Measurements from ENCODE around the gene CACNA1A.

The CACNA1A gene

DNA sequence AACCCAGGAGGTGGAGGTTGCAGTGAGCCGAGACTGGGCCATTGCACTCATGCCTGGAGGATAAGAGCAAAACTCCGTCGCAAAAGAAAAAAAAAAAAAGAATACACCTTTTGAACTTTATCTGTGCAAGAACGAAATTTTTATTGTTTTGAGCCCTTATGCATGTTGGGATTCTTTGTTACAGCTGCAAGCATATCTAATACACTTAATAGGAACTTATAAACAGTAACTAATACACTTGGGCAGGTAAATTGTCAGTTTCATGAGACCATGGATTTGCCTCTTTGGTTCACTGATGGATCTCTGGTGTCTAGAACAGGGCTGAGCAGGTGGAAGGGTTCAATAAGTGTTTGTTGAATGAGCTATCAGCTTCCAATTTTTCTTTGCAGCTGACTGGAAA, 108.1 kb downstream of the CACNA1A start:
- H3K9me3 ChIP-seq (ENCODE audit: control insufficient read depth, insufficient read depth, low read depth, low read length), result no peaks in the 10 kb centered on the region
- no peaks in the 10 kb centered on the region for H3K36me3 ChIP-seq (ENCODE audit: control insufficient read depth in 2 of 2, insufficient read depth in 1 of 2, low read length in 2 of 2)
- ChIA-PET CTCF (interaction anchor here (0.7 to 0.8 kb wide), 2 partner anchors 120 to 432 kb away, joined by 3 read pairs; no protein-coding TSS in a partner anchor), POLR2A (interaction anchor here (0.5 kb wide), 1 partner anchor 130 kb away, joined by 3 read pairs; no protein-coding TSS in a partner anchor)
- no peak overlapping the region for H3K27ac ChIP-seq (ENCODE audit: extremely low read depth, low read depth, low read length)
- TF ChIP-seq ZNF157 (tag by site-specific recombination; IDR thresholded peaks at IDR 0.05) (no peak), SCRT2 (tag by site-specific recombination; IDR thresholded peaks at IDR 0.05) (no peak), ATF2 (tag by site-specific recombination; IDR thresholded peaks at IDR 0.05; ENCODE audit: low read depth) (no peak), ZNF664 (tag by site-specific recombination; IDR thresholded peaks at IDR 0.05) (no peak), ZNF555 (tag by site-specific recombination; conservative IDR thresholded peaks at IDR 0.05) (no peak), TCF7L2 (IDR thresholded peaks at IDR 0.05; ENCODE audit: borderline replicate concordance, low read depth, low read length) (no peak), ZEB2 (tag by site-specific recombination; IDR thresholded peaks at IDR 0.05) (no peak), ZNF654 (tag by site-specific recombination; IDR thresholded peaks at IDR 0.05; ENCODE audit: low read depth) (no peak), ZNF280D (tag by site-specific recombination; IDR thresholded peaks at IDR 0.05) (no peak), ZNF132 (tag by site-specific recombination; IDR thresholded peaks at IDR 0.05; ENCODE audit: borderline replicate concordance) (no peak), ZNF776 (tag by site-specific recombination; IDR thresholded peaks at IDR 0.05; ENCODE audit: borderline replicate concordance) (no peak), ZBTB49 (tag by site-specific recombination; IDR thresholded peaks at IDR 0.05; ENCODE audit: low read depth) (no peak), PBX3 (CRISPR knock-in tag; IDR thresholded peaks at IDR 0.05) (no peak), ZNF202 (tag by site-specific recombination; IDR thresholded peaks at IDR 0.05; ENCODE audit: borderline replicate concordance) (no peak)
- H3K4me1 ChIP-seq (ENCODE audit: control insufficient read depth, insufficient read depth, low read length), result no peaks in the 10 kb centered on the region; the same call in 1 of the 2 replicates
- H3K4me3 ChIP-seq (ENCODE audit: low read depth, low read length), result no peak overlapping the region

DNA sequence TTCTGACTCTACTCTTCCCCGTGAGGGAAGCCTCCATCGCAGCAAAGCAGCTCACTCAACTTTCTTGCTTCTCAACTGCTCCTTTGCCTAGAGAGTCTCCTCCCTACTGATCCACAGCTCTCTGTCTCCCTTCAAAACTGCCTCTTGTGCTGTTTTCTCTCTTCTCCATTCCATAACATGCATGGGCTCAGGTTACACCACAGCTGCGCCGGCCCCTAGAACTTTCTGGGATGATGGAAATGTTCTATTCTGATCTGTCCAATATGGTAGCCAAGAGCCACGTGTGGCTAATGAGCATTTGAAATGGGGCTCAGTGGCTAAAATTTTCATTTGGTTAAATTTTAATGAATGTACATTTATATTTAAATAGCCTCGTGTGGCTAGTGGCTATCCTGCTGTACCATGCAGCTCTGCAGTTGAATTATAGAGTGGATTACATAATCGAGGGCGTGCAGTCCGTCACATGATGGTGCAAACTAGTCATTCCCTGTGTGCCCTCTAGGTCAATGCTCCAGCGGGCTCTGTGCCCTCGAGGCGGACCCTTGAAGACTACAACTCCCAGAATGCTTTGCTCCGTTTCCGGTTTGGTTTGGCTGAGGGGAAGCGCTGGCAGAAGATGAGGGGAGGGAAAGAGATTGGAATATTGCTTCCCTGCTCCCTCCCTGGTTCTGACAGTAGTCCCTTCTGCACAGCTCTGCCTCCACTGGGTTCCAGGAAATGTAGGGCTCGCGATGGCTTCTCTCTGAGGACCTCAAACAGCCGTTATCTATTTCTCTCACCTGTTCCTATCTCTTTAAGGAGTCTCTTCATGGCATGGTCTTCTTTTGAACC, 109.8 kb downstream of the CACNA1A start:
- CTCF ChIA-PET, result no interaction called here
- Histone ChIP-seq H3K27ac (ENCODE audit: extremely low read depth, low read depth, low read length) (no peak overlapping the region), H3K4me1 (ENCODE audit: control insufficient read depth, insufficient read depth, low read length) (no peaks in the 10 kb centered on the region; the same call in 1 of the 2 replicates), H3K4me3 (ENCODE audit: low read depth, low read length) (no peak overlapping the region), H3K9me3 (ENCODE audit: control insufficient read depth, insufficient read depth, low read depth, low read length) (no peaks in the 10 kb centered on the region), H3K36me3 (ENCODE audit: control insufficient read depth in 2 of 2, insufficient read depth in 1 of 2, low read length in 2 of 2) (no peaks in the 10 kb centered on the region)
- POLR2A ChIA-PET, result no interaction called here
- TF ChIP-seq ZNF280C (tag by site-specific recombination; IDR thresholded peaks at IDR 0.05) (no peak), SP3 (tag by site-specific recombination; IDR thresholded peaks at IDR 0.05) (no peak), HOXA7 (CRISPR knock-in tag; IDR thresholded peaks at IDR 0.05; ENCODE audit: borderline replicate concordance) (no peak), ZNF654 (tag by site-specific recombination; IDR thresholded peaks at IDR 0.05; ENCODE audit: low read depth) (no peak), KLF16 (tag by site-specific recombination; IDR thresholded peaks at IDR 0.05) (no peak), SETDB1 (IDR thresholded peaks at IDR 0.05; ENCODE audit: insufficient read length, low read length) (peak; percentile 42), GFI1B (tag by site-specific recombination; IDR thresholded peaks at IDR 0.05) (no peak), ZNF169 (tag by site-specific recombination; IDR thresholded peaks at IDR 0.05) (no peak)
- TF ChIP-seq, protein P1, sequence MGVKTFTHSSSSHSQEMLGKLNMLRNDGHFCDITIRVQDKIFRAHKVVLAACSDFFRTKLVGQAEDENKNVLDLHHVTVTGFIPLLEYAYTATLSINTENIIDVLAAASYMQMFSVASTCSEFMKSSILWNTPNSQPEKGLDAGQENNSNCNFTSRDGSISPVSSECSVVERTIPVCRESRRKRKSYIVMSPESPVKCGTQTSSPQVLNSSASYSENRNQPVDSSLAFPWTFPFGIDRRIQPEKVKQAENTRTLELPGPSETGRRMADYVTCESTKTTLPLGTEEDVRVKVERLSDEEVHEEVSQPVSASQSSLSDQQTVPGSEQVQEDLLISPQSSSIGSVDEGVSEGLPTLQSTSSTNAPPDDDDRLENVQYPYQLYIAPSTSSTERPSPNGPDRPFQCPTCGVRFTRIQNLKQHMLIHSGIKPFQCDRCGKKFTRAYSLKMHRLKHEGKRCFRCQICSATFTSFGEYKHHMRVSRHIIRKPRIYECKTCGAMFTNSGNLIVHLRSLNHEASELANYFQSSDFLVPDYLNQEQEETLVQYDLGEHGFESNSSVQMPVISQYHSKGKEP (tag by site-specific recombination; IDR thresholded peaks at IDR 0.05), result no peak

All from HEK293 (cell line).